ENCODE measurements around the gene TNPO2.

- TF ChIP-seq, protein P1, sequence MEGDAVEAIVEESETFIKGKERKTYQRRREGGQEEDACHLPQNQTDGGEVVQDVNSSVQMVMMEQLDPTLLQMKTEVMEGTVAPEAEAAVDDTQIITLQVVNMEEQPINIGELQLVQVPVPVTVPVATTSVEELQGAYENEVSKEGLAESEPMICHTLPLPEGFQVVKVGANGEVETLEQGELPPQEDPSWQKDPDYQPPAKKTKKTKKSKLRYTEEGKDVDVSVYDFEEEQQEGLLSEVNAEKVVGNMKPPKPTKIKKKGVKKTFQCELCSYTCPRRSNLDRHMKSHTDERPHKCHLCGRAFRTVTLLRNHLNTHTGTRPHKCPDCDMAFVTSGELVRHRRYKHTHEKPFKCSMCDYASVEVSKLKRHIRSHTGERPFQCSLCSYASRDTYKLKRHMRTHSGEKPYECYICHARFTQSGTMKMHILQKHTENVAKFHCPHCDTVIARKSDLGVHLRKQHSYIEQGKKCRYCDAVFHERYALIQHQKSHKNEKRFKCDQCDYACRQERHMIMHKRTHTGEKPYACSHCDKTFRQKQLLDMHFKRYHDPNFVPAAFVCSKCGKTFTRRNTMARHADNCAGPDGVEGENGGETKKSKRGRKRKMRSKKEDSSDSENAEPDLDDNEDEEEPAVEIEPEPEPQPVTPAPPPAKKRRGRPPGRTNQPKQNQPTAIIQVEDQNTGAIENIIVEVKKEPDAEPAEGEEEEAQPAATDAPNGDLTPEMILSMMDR (conservative IDR thresholded peaks at IDR 0.05 in 1 of 2, IDR thresholded peaks at IDR 0.05 in 1 of 2; ENCODE audit: low read depth in 1 of 2, low read length in 2 of 2): no peak
- no peak for TF ChIP-seq EZH2 (IDR thresholded peaks at IDR 0.05; ENCODE audit: low read length, missing control alignments)
Observed at GRCh38 chr19:12764698-12765097, 41.0 kb upstream of the TNPO2 start.
